HL-60 (cell line): ENCODE data around the gene C10orf143.

Experiments used
- CTCF ChIP-seq: IDR thresholded peaks from one replicate; pipeline ENCODE4 v1.5.1; 2011; ENCODE audit warnings: low read length, control low read depth, inconsistent platforms; ENCODE audit not compliant: insufficient read depth
- GABPA ChIP-seq: IDR thresholded peaks from 2 replicates; pipeline ENCODE4 v1.6.1; 2012; ENCODE audit warnings: low read depth
- POLR2AphosphoS5 ChIP-seq: IDR thresholded peaks from 2 replicates; pipeline ENCODE4 v1.6.1; 2012; ENCODE audit warnings: low read depth
- REST ChIP-seq: IDR thresholded peaks from 2 replicates; pipeline ENCODE4 v1.6.1; 2012; ENCODE audit warnings: low read depth; ENCODE audit not compliant: insufficient replicate concordance
- SPI1 ChIP-seq: IDR thresholded peaks from 2 replicates; pipeline ENCODE4 v1.6.1; 2012; ENCODE audit warnings: low read depth, mild to moderate bottlenecking, borderline replicate concordance

GRCh38 chr10:130039141-130039540, 71.5 kb downstream of the C10orf143 start:
- no peak for TF ChIP-seq CTCF
- TF ChIP-seq GABPA = no peak
- TF ChIP-seq REST = no peak
- no peak for TF ChIP-seq POLR2AphosphoS5
- no peak for TF ChIP-seq SPI1
